DOHH2 (cell line): Measurements from ENCODE around the gene TIMP3.

Source experiments
- H3F3A ChIP-seq: fragments of 200-600 bp; sonication (generic), shearing (Covaris generic); 2 replicates; pipeline ENCODE4 v1.6.0; 2016; ENCODE audit warnings: antibody characterized with exemption, mild to moderate bottlenecking; ENCODE audit not compliant: control insufficient read depth, insufficient read depth
- H3K27ac ChIP-seq: fragments of 200-600 bp; sonication (generic); 2 replicates; pipeline ENCODE4 v1.5.1; 2014; ENCODE audit warnings: low read depth, mild to moderate bottlenecking, low read length, moderate library complexity
- H3K27me3 ChIP-seq: fragments of 200-600 bp; sonication (generic); 2 replicates; pipeline ENCODE4 v1.6.1; 2014; ENCODE audit warnings: mild to moderate bottlenecking, low read length, mixed read lengths; ENCODE audit not compliant: control insufficient read depth
- H3K36me3 ChIP-seq: fragments of 200-600 bp; sonication (generic); 2 replicates; pipeline ENCODE4 v1.6.1; 2014; ENCODE audit warnings: mild to moderate bottlenecking, low read length, moderate library complexity, mixed read lengths; ENCODE audit not compliant: control insufficient read depth
- H3K4me1 ChIP-seq: fragments of 200-600 bp; sonication (generic); 2 replicates; pipeline ENCODE4 v1.6.1; 2014; ENCODE audit warnings: mild to moderate bottlenecking, low read length, mixed read lengths; ENCODE audit not compliant: control insufficient read depth
- H3K4me2 ChIP-seq: fragments of 200-600 bp; sonication (generic); 2 replicates; pipeline ENCODE4 v1.6.0; 2014; ENCODE audit warnings: mild to moderate bottlenecking, low read length, moderate library complexity
- H3K4me3 ChIP-seq: fragments of 200-600 bp; sonication (generic); 2 replicates; pipeline ENCODE4 v1.5.1; 2014; ENCODE audit warnings: mild to moderate bottlenecking, low read length, mixed read lengths
- H3K79me2 ChIP-seq: fragments of 200-600 bp; sonication (generic); 2 replicates; pipeline ENCODE4 v1.6.1; 2014; ENCODE audit warnings: mild to moderate bottlenecking, low read length, mixed read lengths; ENCODE audit not compliant: control insufficient read depth
- H3K9me2 ChIP-seq: fragments of 200-600 bp; sonication (generic); replicated peaks from 2 replicates; pipeline ENCODE4 v1.6.1; 2014; ENCODE audit warnings: mild to moderate bottlenecking, low read length, mixed read lengths; ENCODE audit not compliant: control insufficient read depth
- H3K9me3 ChIP-seq: fragments of 200-600 bp; sonication (generic); 2 replicates; pipeline ENCODE4 v1.6.1; 2014; ENCODE audit warnings: antibody characterized with exemption, low read length, mixed read lengths; ENCODE audit not compliant: control insufficient read depth, insufficient read depth
- H4K20me1 ChIP-seq: fragments of 200-600 bp; sonication (generic); 2 replicates; pipeline ENCODE4 v1.6.0; 2014; ENCODE audit warnings: low read depth, mild to moderate bottlenecking, antibody characterized with exemption, low read length, moderate library complexity; ENCODE audit not compliant: control insufficient read depth, insufficient read depth
- CTCF ChIP-seq: fragments of 200-600 bp; sonication (generic); IDR thresholded peaks from one replicate; pipeline ENCODE4 v1.5.1; 2014; ENCODE audit warnings: antibody characterized with exemption, mild to moderate bottlenecking, low read depth, low read length; ENCODE audit not compliant: poor library complexity, severe bottlenecking
- EZH2phosphoT487 ChIP-seq: fragments of 200-600 bp; sonication (generic); IDR thresholded peaks from 2 replicates; pipeline ENCODE4 v1.6.1; 2017; ENCODE audit warnings: borderline replicate concordance, mild to moderate bottlenecking, antibody characterized with exemption, low read length, moderate library complexity, mixed read lengths

The TIMP3 gene

GRCh38 chr22:32806296-32806695 is 4.8 kb downstream of the TIMP3 start:
- no peak overlapping the region for H3K4me3 ChIP-seq
- H3K79me2 ChIP-seq, result no peaks in the 10 kb centered on the region
- no peaks in the 10 kb centered on the region for H3K36me3 ChIP-seq
- H3K4me1 ChIP-seq, result no peaks in the 10 kb centered on the region
- peaks cover 17% of the 10 kb centered on the region for H3K27me3 ChIP-seq
- H4K20me1 ChIP-seq, result no peaks in the 10 kb centered on the region
- H3K4me2 ChIP-seq, result no peak overlapping the region
- no peak for TF ChIP-seq EZH2phosphoT487
- TF ChIP-seq CTCF, result no peak
- H3K9me3 ChIP-seq, result no peaks in the 10 kb centered on the region
- H3K27ac ChIP-seq, result no peak overlapping the region
- H3K9me2 ChIP-seq, result no peaks in the 10 kb centered on the region
- no peaks in the 10 kb centered on the region for H3F3A ChIP-seq

- TF ChIP-seq EZH2phosphoT487 (no peak), CTCF (no peak)
- H3F3A ChIP-seq, result no peaks in the 10 kb centered on the region
- no peak overlapping the region for H3K4me2 ChIP-seq
- no peaks in the 10 kb centered on the region for H3K9me2 ChIP-seq
- H3K27me3 ChIP-seq, result peaks cover 9% of the 10 kb centered on the region; the same call in 1 of the 2 replicates
- H3K27ac ChIP-seq, result no peak overlapping the region
- H3K9me3 ChIP-seq, result no peaks in the 10 kb centered on the region
- no peaks in the 10 kb centered on the region for H3K4me1 ChIP-seq
- no peaks in the 10 kb centered on the region for H3K36me3 ChIP-seq
- H3K4me3 ChIP-seq, result no peak overlapping the region
- no peaks in the 10 kb centered on the region for H3K79me2 ChIP-seq
- no peaks in the 10 kb centered on the region for H4K20me1 ChIP-seq
These were observed 6.5 kb downstream of the TIMP3 start for GRCh38 chr22:32808038-32808445.

GRCh38 chr22:32809786-32810554 is 8.5 kb downstream of the TIMP3 start:
- Histone ChIP-seq H3K9me3 (no peaks in the 10 kb centered on the region), H3K4me1 (no peaks in the 10 kb centered on the region), H3F3A (no peaks in the 10 kb centered on the region), H3K9me2 (no peaks in the 10 kb centered on the region), H4K20me1 (no peaks in the 10 kb centered on the region), H3K4me3 (no peak overlapping the region), H3K36me3 (no peaks in the 10 kb centered on the region), H3K27ac (no peak overlapping the region), H3K4me2 (no peak overlapping the region), H3K79me2 (no peaks in the 10 kb centered on the region), H3K27me3 (peaks cover 7% of the 10 kb centered on the region; the same call in 1 of the 2 replicates)
- TF ChIP-seq EZH2phosphoT487, result no peak
- no peak for TF ChIP-seq CTCF
